T1000 (cell line): ENCODE results near the gene TUT7.

Experiments
- DNase-seq: peaks from one replicate; lab custom pipeline; 2025; ENCODE audit warnings: mixed read lengths; lab: John Stamatoyannopoulos, UW

Gene TUT7

GRCh38 chr9:86259557-86259956 lies 94.7 kb downstream of the TUT7 start, which contains the start of gene C9orf153:
Gene C9orf153, minus strand, starts transcription at chr9:86259657. Its CDS starts 30,054 bp downstream, at chr9:86229603.
- no peak for DNase-seq

GRCh38 chr9:86257391-86257790 lies 96.8 kb downstream of the TUT7 start:
- no peak for DNase-seq

GRCh38 chr9:86256653-86257052 lies 97.6 kb downstream of the TUT7 start:
- DNase-seq: no peak

GRCh38 chr9:86253577-86253976 lies 100.6 kb downstream of the TUT7 start:
- DNase-seq: no peak

GRCh38 chr9:86252870-86253269 lies 101.3 kb downstream of the TUT7 start:
- DNase-seq: no peak

- no peak for DNase-seq
These were observed 104.1 kb downstream of the TUT7 start for GRCh38 chr9:86250123-86250522.

- DNase-seq: no peak
These were observed 105.5 kb downstream of the TUT7 start for GRCh38 chr9:86248746-86249145.

- no peak for DNase-seq
These were observed 107.5 kb downstream of the TUT7 start for GRCh38 chr9:86246752-86247161.

GRCh38 chr9:86242071-86242470 lies 112.1 kb downstream of the TUT7 start:
- DNase-seq: no peak

- no peak for DNase-seq
These were observed 113.0 kb downstream of the TUT7 start for GRCh38 chr9:86241216-86241615.

- DNase-seq: no peak
These were observed 115.1 kb downstream of the TUT7 start for GRCh38 chr9:86238861-86239770.
